GM21515 (cell line): ENCODE results near the gene SIK2.

ENCODE experiments used
- ATAC-seq: cut with Tn5 transposase; IDR thresholded peaks from one replicate; pipeline ENCODE4 v1.9.1; 2021; ENCODE audit not compliant: unreplicated experiment

The SIK2 gene

GRCh38 chr11:111601979-111602864 lies at the start of gene SIK2:
TSS of gene SIK2 (plus strand) at chr11:111602449. CDS start at chr11:111602564, 115 bp downstream.
- peak; percentile 82 for ATAC-seq

GRCh38 chr11:111554532-111554931 lies 47.7 kb upstream of the SIK2 start:
- no peak for ATAC-seq

- no peak for ATAC-seq
Observed at GRCh38 chr11:111555255-111555654, 47.0 kb upstream of the SIK2 start.

- ATAC-seq: no peak
Observed at GRCh38 chr11:111557425-111558111, 44.7 kb upstream of the SIK2 start.

- ATAC-seq: no peak
Observed at GRCh38 chr11:111559800-111560464, 42.3 kb upstream of the SIK2 start.

GRCh38 chr11:111560800-111561199 lies 41.4 kb upstream of the SIK2 start:
- no peak for ATAC-seq

GRCh38 chr11:111561306-111561705 lies 40.9 kb upstream of the SIK2 start:
- ATAC-seq: no peak

- ATAC-seq: no peak
Observed at GRCh38 chr11:111561791-111562325, 40.4 kb upstream of the SIK2 start.

- no peak for ATAC-seq
Observed at GRCh38 chr11:111562692-111563389, 39.4 kb upstream of the SIK2 start.

- no peak for ATAC-seq
Observed at GRCh38 chr11:111565114-111565720, 37.0 kb upstream of the SIK2 start.

- no peak for ATAC-seq
Observed at GRCh38 chr11:111566324-111566723, 35.9 kb upstream of the SIK2 start.

GRCh38 chr11:111569476-111569875 lies 32.8 kb upstream of the SIK2 start:
- no peak for ATAC-seq

- ATAC-seq: no peak
Observed at GRCh38 chr11:111570796-111571195, 31.5 kb upstream of the SIK2 start.

- no peak for ATAC-seq
Observed at GRCh38 chr11:111571829-111572501, 30.3 kb upstream of the SIK2 start.

GRCh38 chr11:111572581-111572980 lies 29.7 kb upstream of the SIK2 start:
- no peak for ATAC-seq

GRCh38 chr11:111573821-111574249 lies 28.4 kb upstream of the SIK2 start:
- ATAC-seq: no peak

GRCh38 chr11:111574373-111575225 lies 27.6 kb upstream of the SIK2 start:
- ATAC-seq: no peak

- no peak for ATAC-seq
Observed at GRCh38 chr11:111575740-111576139, 26.5 kb upstream of the SIK2 start.

GRCh38 chr11:111577821-111578220 lies 24.4 kb upstream of the SIK2 start:
- ATAC-seq: no peak
